HG03039 (cell line): Measurements from ENCODE around the gene ATP6V1B1.

Experiments
- ATAC-seq: cut with Tn5 transposase; IDR thresholded peaks from one replicate; pipeline ENCODE4 v1.9.1; 2021; ENCODE audit warnings: mild to moderate bottlenecking, moderate library complexity; ENCODE audit not compliant: unreplicated experiment

ATP6V1B1 gene

DNA sequence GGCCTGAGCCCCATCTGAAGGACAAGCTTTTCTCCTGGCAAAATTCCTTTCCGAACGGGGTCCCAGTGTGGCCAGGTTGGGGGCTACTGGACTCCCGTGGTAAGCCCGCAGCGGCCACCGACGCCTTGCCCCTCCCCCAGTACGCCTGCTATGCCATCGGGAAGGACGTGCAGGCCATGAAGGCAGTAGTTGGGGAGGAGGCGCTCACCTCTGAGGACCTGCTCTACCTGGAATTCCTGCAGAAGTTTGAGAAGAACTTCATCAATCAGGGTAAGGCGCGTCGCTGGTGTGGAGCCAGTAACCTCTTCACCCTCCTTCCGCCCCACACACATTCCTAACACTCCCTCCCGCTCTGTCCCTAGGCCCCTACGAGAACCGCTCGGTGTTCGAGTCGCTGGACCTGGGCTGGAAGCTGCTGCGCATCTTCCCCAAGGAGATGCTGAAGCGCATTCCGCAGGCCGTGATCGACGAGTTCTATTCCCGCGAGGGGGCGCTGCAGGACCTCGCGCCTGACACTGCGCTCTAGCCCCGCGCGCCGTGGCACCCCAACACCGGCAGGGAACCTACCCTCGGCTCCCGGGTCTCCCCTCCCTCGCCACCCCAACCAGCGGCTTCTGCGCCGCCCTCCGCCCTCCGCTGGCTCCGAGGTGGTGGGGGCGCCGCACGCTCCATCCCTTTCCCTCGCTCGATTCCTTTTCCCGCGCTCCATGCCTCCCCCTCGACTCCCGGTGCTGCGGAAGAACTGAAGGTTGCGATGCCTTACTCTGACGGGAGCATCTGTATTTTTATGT lies 29.1 kb downstream of the ATP6V1B1 start:
- ATAC-seq: peak; percentile 57

GRCh38 chr2:70965506-70965905 lies 29.8 kb downstream of the ATP6V1B1 start:
- ATAC-seq: no peak

GRCh38 chr2:70966681-70967080 lies 31.0 kb downstream of the ATP6V1B1 start:
- no peak for ATAC-seq

DNA sequence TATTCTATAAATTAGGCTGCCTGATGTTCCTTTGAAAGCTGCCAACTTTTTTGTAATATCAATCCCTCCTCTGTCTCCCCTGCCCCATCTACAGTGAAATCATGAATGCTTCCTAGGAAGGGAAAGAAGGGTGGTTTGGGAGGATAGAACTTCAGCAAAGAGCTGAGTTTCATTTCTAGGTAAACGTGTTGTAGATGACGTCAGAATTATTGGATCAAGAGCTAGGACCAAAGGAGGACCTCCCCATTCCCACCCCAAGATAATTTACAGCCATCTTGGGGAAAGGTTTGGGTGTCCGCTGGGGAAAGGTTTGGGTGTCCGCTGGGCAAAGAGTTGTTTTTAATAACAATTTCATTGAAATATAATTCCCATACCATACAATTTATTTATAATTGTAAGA lies 31.5 kb downstream of the ATP6V1B1 start:
- ATAC-seq: no peak

GRCh38 chr2:70974592-70974991 lies 38.9 kb downstream of the ATP6V1B1 start:
- no peak for ATAC-seq

DNA sequence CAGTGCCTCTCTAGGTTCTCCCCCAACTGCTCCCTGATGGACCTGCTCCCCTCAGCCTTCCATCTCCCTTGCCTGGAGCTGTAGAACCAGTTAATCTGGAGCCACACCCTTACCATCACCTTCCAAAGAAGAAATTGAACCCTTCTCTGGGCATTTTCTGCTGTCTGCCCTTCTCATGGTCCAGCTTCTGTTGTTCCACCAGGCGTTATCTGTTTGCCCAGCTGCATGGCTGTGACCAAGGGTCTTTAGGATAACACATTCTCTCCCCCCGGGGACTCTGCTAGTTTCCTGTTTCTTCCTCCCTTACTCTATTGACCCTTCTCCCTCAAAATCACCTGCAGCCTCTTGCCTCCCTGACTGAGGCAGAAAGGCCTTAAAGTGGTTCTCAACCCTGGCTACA lies 39.5 kb downstream of the ATP6V1B1 start:
- no peak for ATAC-seq

DNA sequence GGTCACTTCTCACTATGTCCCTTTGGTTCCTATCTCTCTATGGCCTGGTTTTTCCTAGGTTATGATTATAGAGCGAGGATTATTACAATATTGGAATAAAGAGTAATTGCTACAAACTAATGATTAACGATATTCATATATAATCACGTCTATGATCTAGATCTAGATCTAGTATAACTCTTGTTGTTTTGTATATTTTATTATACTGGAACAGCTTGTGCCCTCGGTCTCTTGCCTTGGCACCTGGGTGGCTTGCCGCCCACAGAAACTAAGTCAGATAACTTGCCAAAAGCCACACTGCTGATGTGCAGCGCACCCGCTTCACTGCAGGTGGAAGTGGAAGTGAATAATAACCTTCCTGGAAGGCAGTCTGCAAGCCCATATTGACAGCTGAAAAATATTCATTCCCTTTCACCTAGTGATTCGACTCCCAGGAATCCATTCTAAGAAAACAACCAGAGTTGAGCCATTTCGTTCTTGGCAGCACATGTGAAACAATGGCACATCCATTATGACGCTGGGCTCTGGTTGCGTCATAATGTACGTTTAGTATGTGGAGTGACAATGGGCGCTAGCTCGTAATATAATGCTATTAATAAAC lies 42.0 kb downstream of the ATP6V1B1 start:
- no peak for ATAC-seq

GRCh38 chr2:70978341-70979179 lies 42.9 kb downstream of the ATP6V1B1 start, which contains the start of gene ANKRD53:
Gene ANKRD53 (plus strand): TSS chr2:70978630. CDS start chr2:70978646, 16 bp downstream.
- no peak for ATAC-seq

- no peak for ATAC-seq
These were observed 43.4 kb downstream of the ATP6V1B1 start for GRCh38 chr2:70979180-70979488.

DNA sequence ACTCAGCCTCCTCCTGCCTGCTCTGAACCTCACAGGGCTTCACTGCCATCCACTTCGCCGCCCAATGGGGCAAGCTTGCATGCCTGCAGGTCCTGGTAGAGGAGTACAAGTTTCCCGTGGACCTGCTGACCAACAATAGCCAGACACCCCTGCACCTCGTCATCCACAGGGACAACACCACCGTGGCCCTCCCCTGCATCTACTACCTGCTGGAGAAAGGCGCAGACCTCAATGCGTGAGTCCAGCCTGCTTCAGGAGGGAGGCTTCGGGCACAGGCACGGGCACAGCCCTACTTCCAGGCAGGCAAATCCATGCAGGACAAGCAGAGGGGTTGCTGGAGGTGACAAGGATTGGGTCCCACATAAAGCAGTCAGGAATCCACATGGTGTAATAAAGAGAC lies 43.9 kb downstream of the ATP6V1B1 start:
- ATAC-seq: no peak

DNA sequence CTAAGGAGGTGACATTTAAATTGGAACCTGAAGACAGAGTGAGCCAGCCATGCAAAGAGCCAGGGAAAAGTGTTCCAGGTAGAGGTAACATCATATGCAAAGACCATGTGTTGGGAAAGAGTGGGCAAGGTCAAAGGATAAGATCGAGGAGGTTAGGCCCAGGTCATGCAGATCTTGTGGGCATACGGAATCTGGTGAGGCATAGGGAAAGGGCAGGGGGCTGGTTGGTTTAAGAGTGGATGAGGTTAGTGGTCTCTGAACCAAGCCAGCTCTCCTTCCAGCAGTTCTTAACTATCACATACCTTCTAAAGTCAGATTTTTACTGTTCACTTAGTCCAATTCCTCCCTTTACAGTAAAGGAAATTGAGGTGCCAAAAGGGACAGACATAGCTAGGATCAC lies 45.7 kb downstream of the ATP6V1B1 start:
- no peak for ATAC-seq

GRCh38 chr2:70981866-70982810 lies 46.4 kb downstream of the ATP6V1B1 start:
- no peak for ATAC-seq

GRCh38 chr2:70982971-70983370 lies 47.3 kb downstream of the ATP6V1B1 start:
- no peak for ATAC-seq

DNA sequence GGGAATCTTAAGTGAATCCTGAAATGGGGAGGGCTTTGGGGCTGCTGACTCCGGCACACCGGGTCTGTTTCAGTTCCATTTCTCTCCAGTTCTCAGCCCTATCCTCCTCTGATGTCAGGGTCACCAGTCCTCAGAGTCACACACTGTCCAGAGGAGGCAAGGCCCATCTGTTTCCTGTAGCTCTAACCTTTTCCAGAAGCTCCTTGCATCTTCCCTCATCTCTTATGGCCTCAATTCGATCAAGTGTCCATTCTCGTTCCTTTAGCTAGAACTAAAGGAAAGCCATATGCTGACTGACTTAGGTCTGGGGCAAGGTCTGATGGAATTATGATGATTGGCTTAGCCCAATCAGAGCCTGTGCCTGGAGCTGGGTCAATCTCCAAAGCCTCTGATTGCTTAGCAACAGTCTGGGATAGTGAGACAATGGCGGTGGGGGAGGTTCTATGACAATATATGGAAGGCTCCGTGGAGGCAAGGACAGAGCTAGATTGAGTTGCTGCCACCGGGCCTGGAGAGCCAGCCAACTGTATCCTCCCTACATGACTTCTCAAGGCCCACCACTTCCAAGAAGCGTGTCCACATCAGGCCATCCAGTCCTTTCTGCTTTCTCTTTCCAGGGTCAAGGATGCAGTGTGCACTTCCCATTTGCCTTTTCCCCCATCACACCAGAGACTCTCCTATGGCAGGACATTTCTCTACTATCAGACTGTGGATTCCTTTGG lies 48.0 kb downstream of the ATP6V1B1 start:
- ATAC-seq: no peak

GRCh38 chr2:70984228-70984575 lies 48.5 kb downstream of the ATP6V1B1 start:
- no peak for ATAC-seq

DNA sequence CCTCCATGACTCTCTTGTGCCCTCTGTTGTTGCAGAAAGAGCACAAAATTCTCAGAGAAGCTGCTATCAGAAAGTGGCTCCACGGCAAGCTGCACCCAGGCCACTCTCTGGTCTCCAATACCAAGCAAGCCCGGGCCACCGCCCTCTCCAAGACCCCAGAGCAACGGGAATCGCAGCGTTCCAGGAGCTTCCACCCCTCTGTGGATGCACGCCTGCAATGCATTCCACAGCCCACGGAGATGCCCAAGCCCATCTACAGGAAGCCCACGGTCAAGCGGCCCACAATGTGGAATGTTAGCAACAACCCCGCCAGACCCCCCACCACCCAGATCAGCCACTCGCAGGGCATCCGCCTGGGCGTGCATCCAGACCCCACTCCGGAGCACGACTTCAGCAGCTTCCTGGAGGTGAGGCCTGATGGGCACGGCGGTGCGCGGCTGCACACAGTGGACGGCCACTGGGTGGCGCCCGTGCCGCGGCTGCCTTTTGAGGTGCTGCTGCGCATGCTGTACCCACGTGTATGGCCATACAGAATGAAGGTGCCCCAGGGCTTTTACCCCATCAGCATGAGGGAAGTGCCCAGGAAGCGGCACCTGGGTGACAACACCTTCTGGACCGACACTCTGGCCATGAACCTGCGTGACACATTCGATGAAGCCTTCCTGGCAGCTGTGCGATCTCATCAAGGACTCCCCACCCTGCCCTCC lies 49.0 kb downstream of the ATP6V1B1 start:
- peak; percentile 90 for ATAC-seq

GRCh38 chr2:70985283-70985688 lies 49.6 kb downstream of the ATP6V1B1 start:
- no peak for ATAC-seq

DNA sequence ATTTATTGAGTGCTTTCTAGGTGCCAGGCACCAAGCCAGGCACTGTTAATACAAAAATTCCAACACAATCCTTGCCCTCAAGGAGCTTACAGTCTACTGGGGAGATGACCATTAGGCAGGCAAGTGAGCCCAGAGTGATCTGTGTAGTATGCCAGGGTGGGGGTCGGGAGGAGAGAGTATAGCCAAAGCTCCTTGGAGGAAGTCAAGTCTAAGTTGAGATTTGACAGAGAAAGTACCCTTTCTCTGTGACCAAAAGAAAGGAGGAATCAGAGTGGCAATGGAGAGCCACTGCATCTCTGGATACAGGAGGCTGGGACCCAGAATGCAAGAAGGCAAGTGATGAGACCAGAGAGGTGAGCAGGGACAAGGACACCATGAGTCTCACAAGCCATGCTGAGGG lies 50.3 kb downstream of the ATP6V1B1 start:
- no peak for ATAC-seq

- ATAC-seq: no peak
These were observed 50.9 kb downstream of the ATP6V1B1 start for GRCh38 chr2:70986499-70987189.
